Uterus (tissue), 4 donors: Measurements from ENCODE around the gene TMEM237. TPM values are rescaled to one million over a fixed set of nuclear protein-coding genes. Genes with fewer than 3 reads are reported as not detected.
"Not testable (repeated sequence)": the region's sequence is repeated elsewhere in the genome, so short reads cannot be mapped to it uniquely, and the experiment has no call there.

Experiments used
- DNase-seq, 2 donors: peaks; one replicate each; pipeline ENCODE4 v3.0.0-alpha.2; 2019 to 2020
- H3K27ac ChIP-seq, 2 donors: fragments of 200-600 bp; sonication (generic); 1 replicate in 1 of 2; 2 replicates in 1 of 2; pipeline ENCODE4 v1.5.1; 2016 to 2018
- H3K27me3 ChIP-seq, 2 donors: fragments of 200-600 bp; sonication (generic); one replicate each; pipeline ENCODE4 v1.5.1; 2018 to 2019; ENCODE audit warnings: control low read depth in 1 of 2
- H3K36me3 ChIP-seq, 2 donors: fragments of 200-600 bp; sonication (generic); one replicate each; pipeline ENCODE4 v1.5.1; 2019; ENCODE audit warnings: control low read depth in 1 of 2
- H3K4me1 ChIP-seq, 2 donors: fragments of 200-600 bp; sonication (generic); one replicate each; pipeline ENCODE4 v1.5.1; 2018 to 2019; ENCODE audit warnings: control low read depth in 1 of 2
- H3K4me3 ChIP-seq, 2 donors: fragments of 200-600 bp; sonication (generic); 1 replicate in 1 of 2; 2 replicates in 1 of 2; pipeline ENCODE4 v1.5.1; 2018 to 2019; ENCODE audit warnings: mild to moderate bottlenecking in 1 of 2
- H3K9me3 ChIP-seq, 2 donors: fragments of 200-600 bp; sonication (generic); one replicate each; pipeline ENCODE4 v1.5.1; 2019; ENCODE audit warnings: control low read depth in 1 of 2
- CTCF ChIP-seq, 4 experiments: fragments of 200-600 bp in 2 of 4; fragments of 450-650 bp in 2 of 4; sonication (generic) in 2 of 4; IDR thresholded peaks; one replicate each; pipeline ENCODE4 v1.5.1; 2016 to 2019; ENCODE audit warnings: antibody characterized with exemption in 4 of 4, mild to moderate bottlenecking in 2 of 4, moderate library complexity in 1 of 4
- POLR2A ChIP-seq, 2 donors: fragments of 450-650 bp; IDR thresholded peaks; one replicate each; pipeline ENCODE4 v1.6.1; 2016; ENCODE audit warnings: antibody characterized with exemption in 2 of 2, mild to moderate bottlenecking in 1 of 2, moderate library complexity in 1 of 2
- intact Hi-C: fragments of 100-400 bp; cut with DNase I; formaldehyde crosslinking; loops from one replicate; pipeline ENCODE4 v1.15.1; 2023; ENCODE audit warnings: low total_unique reads
- total RNA-seq, 4 donors: library from RNA; depleted of rRNA in 3 of 4; stranded (reverse); fragments of >200 nt in 3 of 4; gene quantifications; one replicate each; pipeline versions ENCODE4 v1.1.0 to v1.2.4, GENCODE V29; 2014 to 2023
- donor health status: DM: yes; HTN: yes; CAD: no.

Gene TMEM237
- total RNA-seq, 4 donors from 2014 or later = 7.2 to 52.1 (median 26.0) TPM

DNA sequence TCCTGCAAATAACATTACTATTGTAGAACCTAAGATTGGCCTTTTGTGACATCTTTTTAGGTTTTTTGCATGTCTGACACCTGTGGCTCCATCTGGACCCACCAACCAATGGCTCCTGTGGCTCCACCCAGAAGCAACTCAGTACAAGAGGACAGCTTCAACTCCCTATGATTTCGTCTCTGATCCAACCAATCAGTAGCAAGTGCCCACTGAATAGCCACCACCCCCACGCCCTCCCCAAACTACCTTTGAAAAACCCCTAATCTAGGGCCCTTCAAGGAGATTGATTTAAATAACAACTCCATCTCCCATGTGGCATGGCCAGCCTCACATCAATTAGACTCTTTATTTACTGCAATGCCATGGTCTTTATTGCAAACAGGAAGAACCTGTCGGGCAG lies 31.5 kb upstream of the TMEM237 start:
- intact Hi-C loops = no loop called here
- no peak for DNase-seq
- Histone ChIP-seq H3K4me1 (no peaks in the 10 kb centered on the region), H3K4me3 (no peak overlapping the region), H3K9me3 (no peaks in the 10 kb centered on the region), H3K36me3 (no peaks in the 10 kb centered on the region), H3K27ac (no peak overlapping the region), H3K27me3 (no peaks in the 10 kb centered on the region)
- no peak for TF ChIP-seq CTCF (IDR thresholded peaks at IDR 0.05)
- TF ChIP-seq POLR2A (IDR thresholded peaks at IDR 0.05) = no peak

DNA sequence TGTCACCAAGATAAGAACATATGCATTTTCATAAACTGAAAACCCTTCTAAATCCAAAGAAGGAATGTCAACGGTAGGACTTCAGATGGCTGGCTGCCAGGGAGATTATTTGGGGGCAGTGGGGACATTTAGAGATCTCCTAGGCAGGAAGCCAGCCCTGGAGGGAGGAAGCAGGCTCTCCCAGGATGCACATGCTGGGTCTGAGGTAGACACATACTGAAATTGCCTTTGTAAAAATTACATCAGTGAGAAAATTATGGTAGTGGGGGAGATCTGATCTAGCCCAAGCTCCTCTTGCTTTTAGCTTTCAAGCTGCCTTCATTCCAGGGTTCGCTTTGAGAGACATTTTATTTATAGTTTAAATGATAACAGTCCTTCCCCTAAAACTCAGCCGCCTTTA lies 31.0 kb upstream of the TMEM237 start:
- Histone ChIP-seq H3K4me3 (no peak overlapping the region), H3K27ac (no peak overlapping the region), H3K4me1 (no peaks in the 10 kb centered on the region), H3K9me3 (no peaks in the 10 kb centered on the region), H3K36me3 (no peaks in the 10 kb centered on the region), H3K27me3 (no peaks in the 10 kb centered on the region)
- DNase-seq = no peak
- TF ChIP-seq CTCF (IDR thresholded peaks at IDR 0.05) (no peak), POLR2A (IDR thresholded peaks at IDR 0.05) (no peak)
- intact Hi-C loops = no loop called here

GRCh38 chr2:201673546-201673945 lies 30.2 kb upstream of the TMEM237 start:
- Histone ChIP-seq H3K36me3 (no peaks in the 10 kb centered on the region), H3K27me3 (no peaks in the 10 kb centered on the region), H3K4me1 (no peaks in the 10 kb centered on the region), H3K9me3 (no peaks in the 10 kb centered on the region), H3K4me3 (no peak overlapping the region), H3K27ac (no peak overlapping the region)
- no peak for DNase-seq
- TF ChIP-seq CTCF (IDR thresholded peaks at IDR 0.05) (no peak), POLR2A (IDR thresholded peaks at IDR 0.05) (no peak)
- intact Hi-C loops = no loop called here

- H3K36me3 ChIP-seq, H3K27ac ChIP-seq, DNase-seq, H3K27me3 ChIP-seq, H3K9me3 ChIP-seq, H3K4me1 ChIP-seq, intact Hi-C loops, H3K4me3 ChIP-seq: not testable (repeated sequence)
These were observed 27.9 kb upstream of the TMEM237 start for GRCh38 chr2:201671205-201671604.

GRCh38 chr2:201669865-201670264 lies 26.6 kb upstream of the TMEM237 start:
- TF ChIP-seq POLR2A (IDR thresholded peaks at IDR 0.05) = no peak
- Histone ChIP-seq H3K36me3 (no peaks in the 10 kb centered on the region), H3K9me3 (no peaks in the 10 kb centered on the region), H3K27ac (no peak overlapping the region), H3K4me1 (no peaks in the 10 kb centered on the region), H3K27me3 (no peaks in the 10 kb centered on the region), H3K4me3 (no peak overlapping the region)
- no peak for DNase-seq
- intact Hi-C loops = no loop called here

- intact Hi-C loops = no loop called here
- Histone ChIP-seq H3K4me3 (no peak overlapping the region), H3K27ac (no peak overlapping the region), H3K36me3 (no peaks in the 10 kb centered on the region), H3K4me1 (no peaks in the 10 kb centered on the region), H3K27me3 (no peaks in the 10 kb centered on the region), H3K9me3 (no peaks in the 10 kb centered on the region)
- DNase-seq = no peak
- TF ChIP-seq POLR2A (IDR thresholded peaks at IDR 0.05) (no peak), CTCF (IDR thresholded peaks at IDR 0.05) (no peak)
These were observed 25.2 kb upstream of the TMEM237 start for GRCh38 chr2:201668402-201668910.
